Effector memory CD8-positive, alpha-beta T cell (primary cell): ENCODE results near the gene NOL3.

Experiments
- ATAC-seq: fragments of 150-1000 bp; cut with Tn5 transposase; replicated peaks from 2 replicates; pipeline ENCODE4 v1.10.0; 2021; ENCODE audit warnings: mild to moderate bottlenecking, moderate library complexity
- DNase-seq, 3 experiments: peaks; one replicate each; pipeline ENCODE4 v3.0.0; 2021
- H3K27ac Mint-ChIP-seq, 2 donors: one replicate each; pipeline ENCODE4 v1.8.0; 2022; ENCODE audit warnings: mild to moderate bottlenecking in 2 of 2, mixed read lengths in 2 of 2, moderate library complexity in 2 of 2
- H3K27me3 Mint-ChIP-seq, 2 donors: one replicate each; pipeline ENCODE4 v1.8.0; 2022; ENCODE audit warnings: mixed read lengths in 2 of 2
- H3K36me3 Mint-ChIP-seq: one replicate; pipeline ENCODE4 v1.8.0; 2022; ENCODE audit warnings: mild to moderate bottlenecking, moderate library complexity, mixed read lengths; ENCODE audit not compliant: insufficient read depth
- H3K4me1 Mint-ChIP-seq, 2 donors: one replicate each; pipeline ENCODE4 v1.8.0; 2022; ENCODE audit warnings: low read depth in 2 of 2, mixed read lengths in 2 of 2
- H3K4me3 Mint-ChIP-seq, 2 donors: one replicate each; pipeline ENCODE4 v1.8.0; 2022; ENCODE audit warnings: mild to moderate bottlenecking in 2 of 2, mixed read lengths in 2 of 2, moderate library complexity in 2 of 2
- H3K9me3 Mint-ChIP-seq, 2 donors: one replicate each; pipeline ENCODE4 v1.8.0; 2022; ENCODE audit warnings: mixed read lengths in 2 of 2

NOL3 gene

DNA sequence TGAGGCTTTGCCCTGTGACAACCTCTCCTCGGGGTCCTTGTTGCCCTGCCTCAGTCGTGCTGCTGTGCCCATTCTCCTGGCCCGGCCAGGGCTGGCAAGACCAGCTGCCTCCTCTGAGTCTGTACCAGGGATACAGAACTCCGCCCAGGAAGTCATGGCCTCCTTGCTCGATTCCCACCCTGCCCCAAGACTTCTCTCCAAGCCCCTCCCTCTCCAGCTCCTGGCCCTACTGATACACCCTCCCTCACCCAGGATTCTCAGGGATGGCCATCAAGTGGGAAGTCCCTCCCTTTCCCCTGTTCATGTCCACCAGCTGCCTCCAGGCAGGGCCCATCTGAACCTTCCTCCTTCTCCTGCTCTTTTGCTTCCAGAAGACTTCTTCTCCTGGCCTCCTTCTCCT lies 45.4 kb downstream of the NOL3 start:
- Mint-ChIP-seq H3K4me1 (peaks cover 0 to 6% of the 10 kb centered on the region in 2 donors), H3K27me3 (no peaks in the 10 kb centered on the region), H3K36me3 (peaks cover 3% of the 10 kb centered on the region), H3K27ac (no peak overlapping the region), H3K9me3 (no peaks in the 10 kb centered on the region), H3K4me3 (no peak overlapping the region)
- ATAC-seq (no peak), DNase-seq (no peak)

DNA sequence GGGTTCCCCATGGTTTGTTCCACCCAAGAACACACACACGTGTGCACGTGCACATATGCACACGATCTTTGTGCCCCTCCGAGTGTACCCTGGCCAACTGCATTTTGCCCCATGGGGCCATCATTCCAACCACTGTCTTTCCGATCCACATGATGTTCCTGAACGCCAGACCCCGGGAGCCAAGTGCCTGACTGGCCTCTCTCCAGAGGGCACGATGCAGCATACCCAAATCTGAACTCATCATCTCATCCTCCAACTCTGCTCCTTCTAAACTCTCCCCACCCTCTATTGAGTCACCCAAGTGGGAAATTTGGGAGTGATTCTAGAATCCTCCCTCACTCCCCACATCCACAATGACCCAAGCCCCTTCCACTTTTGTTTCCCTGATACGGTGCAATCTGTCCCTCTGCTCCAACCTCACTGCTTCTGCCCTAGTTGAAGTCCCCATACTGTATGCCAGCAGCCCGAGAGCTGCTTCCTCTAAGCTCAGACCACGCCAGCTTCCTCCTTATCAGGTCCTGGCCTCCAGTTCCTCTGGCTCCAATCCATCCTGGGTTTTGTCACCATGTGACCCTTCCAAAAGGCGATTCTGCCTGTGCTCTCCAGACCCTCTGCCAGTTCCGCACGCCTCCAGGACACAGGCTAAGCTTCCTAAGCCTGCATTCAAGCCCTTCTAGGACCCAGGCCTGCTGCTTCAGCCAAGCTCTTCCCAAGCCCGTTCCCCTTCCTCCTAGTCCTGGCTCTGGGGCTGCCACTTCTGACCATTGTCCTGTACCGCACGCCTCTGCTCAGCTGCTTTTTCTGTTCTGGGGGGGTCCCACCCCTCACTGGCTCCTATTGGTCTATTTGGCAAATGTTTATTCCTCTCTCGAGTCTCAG lies 46.5 kb downstream of the NOL3 start:
- Mint-ChIP-seq H3K36me3 (peaks cover 4% of the 10 kb centered on the region), H3K27ac (peak overlapping the region in 1 of 2 donors; percentile 19), H3K27me3 (no peaks in the 10 kb centered on the region), H3K4me1 (peaks cover 0 to 6% of the 10 kb centered on the region in 2 donors), H3K4me3 (no peak overlapping the region), H3K9me3 (no peaks in the 10 kb centered on the region)
- DNase-seq: no peak
- no peak for ATAC-seq

DNA sequence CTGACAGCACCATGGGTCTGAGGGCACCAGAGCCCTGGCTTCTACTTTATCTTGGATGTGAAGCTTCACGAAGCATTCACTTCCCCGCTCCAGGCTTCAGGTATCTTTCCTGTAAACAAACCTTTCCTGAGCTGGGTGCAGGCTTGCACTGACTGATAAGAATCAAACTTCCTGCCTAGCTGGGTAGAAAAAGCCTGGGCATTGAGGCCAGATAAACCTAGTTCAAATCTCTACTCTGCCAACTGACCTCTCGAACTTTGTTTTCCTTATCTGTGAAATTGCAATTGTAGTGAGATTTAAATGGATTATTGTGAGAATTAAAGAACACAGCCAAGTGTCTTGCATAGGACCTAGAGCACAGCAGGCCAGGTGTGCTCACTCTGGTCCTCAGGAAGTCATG lies 53.7 kb downstream of the NOL3 start:
- DNase-seq: no peak
- ATAC-seq: no peak
- Mint-ChIP-seq H3K27ac (no peak overlapping the region), H3K4me3 (no peak overlapping the region), H3K4me1 (peaks cover 28 to 34% of the 10 kb centered on the region in 2 donors), H3K9me3 (no peaks in the 10 kb centered on the region), H3K36me3 (peaks cover 31% of the 10 kb centered on the region), H3K27me3 (no peaks in the 10 kb centered on the region)
